ENCODE measurements around the gene CRKL. TPM values are rescaled to one million over a fixed set of nuclear protein-coding genes. Genes with fewer than 3 reads are reported as not detected.

The CRKL gene
- polyA plus RNA-seq, 1 of the 3 experiments (the other 2 are of a cell fraction): 9.6 TPM

DNA sequence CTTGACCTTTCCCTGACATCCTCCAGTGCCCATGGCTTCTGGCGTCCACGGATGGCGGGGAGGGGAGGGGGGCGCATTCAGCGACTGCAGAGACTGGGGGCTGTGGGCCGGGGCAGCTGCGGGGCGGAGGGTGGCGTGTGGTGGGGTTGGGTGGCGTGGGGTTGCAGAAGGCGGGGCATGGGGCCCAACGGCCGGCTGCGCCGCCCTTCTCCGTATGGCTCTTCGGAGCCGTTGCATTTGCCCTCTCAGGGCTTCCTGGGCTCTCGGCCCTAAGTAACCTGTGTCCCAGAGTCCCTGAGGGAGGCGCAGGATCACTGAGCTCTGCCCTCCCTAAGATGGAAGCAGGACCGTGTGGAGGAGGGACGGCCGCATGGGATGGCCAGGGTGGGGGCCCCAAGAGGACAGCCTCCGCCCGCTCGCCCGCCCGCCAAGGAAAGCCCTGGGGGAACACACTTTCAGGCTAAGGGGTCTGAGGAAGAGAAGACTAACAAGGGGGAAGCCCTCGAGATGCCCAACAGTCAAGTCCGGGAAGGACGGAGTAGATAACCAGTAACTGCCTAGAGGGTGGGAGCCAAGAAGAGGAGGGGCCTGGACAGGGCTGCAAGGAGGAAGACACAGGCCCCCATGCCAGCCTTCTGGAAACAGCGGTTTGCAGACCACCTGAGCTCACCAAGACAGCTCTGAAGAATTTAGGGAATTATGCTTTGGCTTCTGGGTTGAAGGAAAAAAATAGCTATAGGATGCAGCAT is 40.6 kb downstream of the CRKL start:
- peaks cover 0 to 2% of the 10 kb centered on the region in 2 experiments; a peak in 1 of 4 replicates for H3K4me1 ChIP-seq (ENCODE audit: control insufficient read depth in 1 of 2, insufficient read depth in 2 of 2, low read depth in 1 of 2, low read length in 1 of 2)
- H3K9ac ChIP-seq: no peak overlapping the region
- no peak overlapping the region for H3K4me3 ChIP-seq (ENCODE audit: low read depth in 2 of 2, low read length in 1 of 2)
- no peak overlapping the region for H3K27ac ChIP-seq (ENCODE audit: low read depth in 2 of 2, low read length in 1 of 2)
- peaks cover 6% of the 10 kb centered on the region for H3K79me2 ChIP-seq (ENCODE audit: insufficient read depth)
- peaks cover 4% of the 10 kb centered on the region for H3F3A ChIP-seq (replicated peaks; ENCODE audit: insufficient read depth)
- no peak overlapping the region for H3K4me2 ChIP-seq
- TF ChIP-seq SMC3 (IDR thresholded peaks at IDR 0.05; ENCODE audit: low read depth, low read length) (no peak), FOSL2 (IDR thresholded peaks at IDR 0.05; ENCODE audit: borderline replicate concordance, low read depth) (no peak), EP300 (IDR thresholded peaks at IDR 0.05; ENCODE audit: borderline replicate concordance in 1 of 2, low read depth in 1 of 2, low read length in 1 of 2) (no peak), GATA2 (CRISPR knock-in tag; IDR thresholded peaks at IDR 0.05) (no peak), YY1 (IDR thresholded peaks at IDR 0.05; ENCODE audit: low read depth) (no peak)
- TF ChIP-seq, protein P1, sequence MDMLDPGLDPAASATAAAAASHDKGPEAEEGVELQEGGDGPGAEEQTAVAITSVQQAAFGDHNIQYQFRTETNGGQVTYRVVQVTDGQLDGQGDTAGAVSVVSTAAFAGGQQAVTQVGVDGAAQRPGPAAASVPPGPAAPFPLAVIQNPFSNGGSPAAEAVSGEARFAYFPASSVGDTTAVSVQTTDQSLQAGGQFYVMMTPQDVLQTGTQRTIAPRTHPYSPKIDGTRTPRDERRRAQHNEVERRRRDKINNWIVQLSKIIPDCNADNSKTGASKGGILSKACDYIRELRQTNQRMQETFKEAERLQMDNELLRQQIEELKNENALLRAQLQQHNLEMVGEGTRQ (IDR thresholded peaks at IDR 0.05; ENCODE audit: borderline replicate concordance, low read depth, low read length): no peak
- TF ChIP-seq, protein P2, sequence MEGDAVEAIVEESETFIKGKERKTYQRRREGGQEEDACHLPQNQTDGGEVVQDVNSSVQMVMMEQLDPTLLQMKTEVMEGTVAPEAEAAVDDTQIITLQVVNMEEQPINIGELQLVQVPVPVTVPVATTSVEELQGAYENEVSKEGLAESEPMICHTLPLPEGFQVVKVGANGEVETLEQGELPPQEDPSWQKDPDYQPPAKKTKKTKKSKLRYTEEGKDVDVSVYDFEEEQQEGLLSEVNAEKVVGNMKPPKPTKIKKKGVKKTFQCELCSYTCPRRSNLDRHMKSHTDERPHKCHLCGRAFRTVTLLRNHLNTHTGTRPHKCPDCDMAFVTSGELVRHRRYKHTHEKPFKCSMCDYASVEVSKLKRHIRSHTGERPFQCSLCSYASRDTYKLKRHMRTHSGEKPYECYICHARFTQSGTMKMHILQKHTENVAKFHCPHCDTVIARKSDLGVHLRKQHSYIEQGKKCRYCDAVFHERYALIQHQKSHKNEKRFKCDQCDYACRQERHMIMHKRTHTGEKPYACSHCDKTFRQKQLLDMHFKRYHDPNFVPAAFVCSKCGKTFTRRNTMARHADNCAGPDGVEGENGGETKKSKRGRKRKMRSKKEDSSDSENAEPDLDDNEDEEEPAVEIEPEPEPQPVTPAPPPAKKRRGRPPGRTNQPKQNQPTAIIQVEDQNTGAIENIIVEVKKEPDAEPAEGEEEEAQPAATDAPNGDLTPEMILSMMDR (IDR thresholded peaks at IDR 0.05): no peak
- TF ChIP-seq, protein P3, sequence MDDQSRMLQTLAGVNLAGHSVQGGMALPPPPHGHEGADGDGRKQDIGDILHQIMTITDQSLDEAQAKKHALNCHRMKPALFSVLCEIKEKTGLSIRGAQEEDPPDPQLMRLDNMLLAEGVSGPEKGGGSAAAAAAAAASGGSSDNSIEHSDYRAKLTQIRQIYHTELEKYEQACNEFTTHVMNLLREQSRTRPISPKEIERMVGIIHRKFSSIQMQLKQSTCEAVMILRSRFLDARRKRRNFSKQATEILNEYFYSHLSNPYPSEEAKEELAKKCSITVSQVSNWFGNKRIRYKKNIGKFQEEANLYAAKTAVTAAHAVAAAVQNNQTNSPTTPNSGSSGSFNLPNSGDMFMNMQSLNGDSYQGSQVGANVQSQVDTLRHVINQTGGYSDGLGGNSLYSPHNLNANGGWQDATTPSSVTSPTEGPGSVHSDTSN (IDR thresholded peaks at IDR 0.05): no peak
- peaks cover 10 to 11% of the 10 kb centered on the region in 2 experiments for H3K36me3 ChIP-seq (replicated peaks in 1 of 2; ENCODE audit: control insufficient read depth in 1 of 2, insufficient read depth in 2 of 2, low read length in 1 of 2)
- H4K20me1 ChIP-seq (ENCODE audit: insufficient read depth): peaks cover 5% of the 10 kb centered on the region; the same call in 1 of the 2 replicates
- no peaks in the 10 kb centered on the region for H3K9me3 ChIP-seq
- H2AFZ ChIP-seq (ENCODE audit: low read depth): no peak overlapping the region
- CTCF ChIA-PET: interaction anchor here (0.6 to 2.3 kb wide), 7 partner anchors 10 to 154 kb away, joined by 3 to 6 read pairs (median 4); partner anchors contain the start of genes AIFM3 and LZTR1
- POLR2A ChIA-PET: interaction anchor here (2.4 kb wide), 1 partner anchor 57 kb away, joined by 5 read pairs; the partner anchor contains the start of gene P2RX6
- H3K27me3 ChIP-seq (ENCODE audit: insufficient read depth): no peaks in the 10 kb centered on the region
- peak; percentile 25 for DNase-seq
- WGBS (ENCODE audit: low lambda C conversion rate): 77% methylated on average over 26 of the region's 32 CpGs
- H3K9me2 ChIP-seq: no peaks in the 10 kb centered on the region

- Histone ChIP-seq H3K9ac (no peak overlapping the region), H3K9me2 (no peaks in the 10 kb centered on the region), H3K4me2 (no peak overlapping the region), H3K36me3 (replicated peaks in 1 of 2; ENCODE audit: control insufficient read depth in 1 of 2, insufficient read depth in 2 of 2, low read length in 1 of 2) (no peaks in the 10 kb centered on the region), H4K20me1 (ENCODE audit: insufficient read depth) (no peaks in the 10 kb centered on the region), H3K79me2 (ENCODE audit: insufficient read depth) (no peaks in the 10 kb centered on the region), H3K27me3 (ENCODE audit: insufficient read depth) (no peaks in the 10 kb centered on the region), H3K27ac (ENCODE audit: low read depth in 2 of 2, low read length in 1 of 2) (no peak overlapping the region), H3K4me3 (ENCODE audit: low read depth in 2 of 2, low read length in 1 of 2) (no peak overlapping the region), H2AFZ (ENCODE audit: low read depth) (no peak overlapping the region), H3F3A (replicated peaks; ENCODE audit: insufficient read depth) (no peaks in the 10 kb centered on the region), H3K4me1 (ENCODE audit: control insufficient read depth in 1 of 2, insufficient read depth in 2 of 2, low read depth in 1 of 2, low read length in 1 of 2) (peaks cover 0 to 12% of the 10 kb centered on the region in 2 experiments; a peak in 1 of 4 replicates), H3K9me3 (no peaks in the 10 kb centered on the region)
- POLR2A ChIA-PET: interaction anchor here (0.6 to 0.8 kb wide), 2 partner anchors 82 to 156 kb away, joined by 3 to 5 read pairs; no protein-coding TSS in a partner anchor
- CTCF ChIA-PET: interaction anchor here (2.0 to 7.0 kb wide), 3 partner anchors 14 to 74 kb away, joined by 5 to 44 read pairs (median 15); no protein-coding TSS in a partner anchor
- 94% methylated on average over 20 of the region's 20 CpGs for WGBS (ENCODE audit: low lambda C conversion rate)
- no peak for DNase-seq
- TF ChIP-seq, protein P4, sequence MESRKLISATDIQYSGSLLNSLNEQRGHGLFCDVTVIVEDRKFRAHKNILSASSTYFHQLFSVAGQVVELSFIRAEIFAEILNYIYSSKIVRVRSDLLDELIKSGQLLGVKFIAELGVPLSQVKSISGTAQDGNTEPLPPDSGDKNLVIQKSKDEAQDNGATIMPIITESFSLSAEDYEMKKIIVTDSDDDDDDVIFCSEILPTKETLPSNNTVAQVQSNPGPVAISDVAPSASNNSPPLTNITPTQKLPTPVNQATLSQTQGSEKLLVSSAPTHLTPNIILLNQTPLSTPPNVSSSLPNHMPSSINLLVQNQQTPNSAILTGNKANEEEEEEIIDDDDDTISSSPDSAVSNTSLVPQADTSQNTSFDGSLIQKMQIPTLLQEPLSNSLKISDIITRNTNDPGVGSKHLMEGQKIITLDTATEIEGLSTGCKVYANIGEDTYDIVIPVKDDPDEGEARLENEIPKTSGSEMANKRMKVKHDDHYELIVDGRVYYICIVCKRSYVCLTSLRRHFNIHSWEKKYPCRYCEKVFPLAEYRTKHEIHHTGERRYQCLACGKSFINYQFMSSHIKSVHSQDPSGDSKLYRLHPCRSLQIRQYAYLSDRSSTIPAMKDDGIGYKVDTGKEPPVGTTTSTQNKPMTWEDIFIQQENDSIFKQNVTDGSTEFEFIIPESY (IDR thresholded peaks at IDR 0.05; ENCODE audit: borderline replicate concordance, low read depth): no peak
- TF ChIP-seq TEAD4 (IDR thresholded peaks at IDR 0.05; ENCODE audit: borderline replicate concordance, insufficient read depth): no peak
- TF ChIP-seq POLR2AphosphoS5 (IDR thresholded peaks at IDR 0.05; ENCODE audit: low read depth, low read length): no peak
- TF ChIP-seq EP300 (IDR thresholded peaks at IDR 0.05; ENCODE audit: borderline replicate concordance in 1 of 2, low read depth in 1 of 2, low read length in 1 of 2): no peak
- no peak for TF ChIP-seq YY1 (IDR thresholded peaks at IDR 0.05; ENCODE audit: low read depth)
- no peak for TF ChIP-seq RAD21 (IDR thresholded peaks at IDR 0.05; ENCODE audit: low read length)
- TF ChIP-seq ELF1 (IDR thresholded peaks at IDR 0.05): no peak
- no peak for TF ChIP-seq NFIC (IDR thresholded peaks at IDR 0.05; ENCODE audit: borderline replicate concordance)
- TF ChIP-seq, protein P5, sequence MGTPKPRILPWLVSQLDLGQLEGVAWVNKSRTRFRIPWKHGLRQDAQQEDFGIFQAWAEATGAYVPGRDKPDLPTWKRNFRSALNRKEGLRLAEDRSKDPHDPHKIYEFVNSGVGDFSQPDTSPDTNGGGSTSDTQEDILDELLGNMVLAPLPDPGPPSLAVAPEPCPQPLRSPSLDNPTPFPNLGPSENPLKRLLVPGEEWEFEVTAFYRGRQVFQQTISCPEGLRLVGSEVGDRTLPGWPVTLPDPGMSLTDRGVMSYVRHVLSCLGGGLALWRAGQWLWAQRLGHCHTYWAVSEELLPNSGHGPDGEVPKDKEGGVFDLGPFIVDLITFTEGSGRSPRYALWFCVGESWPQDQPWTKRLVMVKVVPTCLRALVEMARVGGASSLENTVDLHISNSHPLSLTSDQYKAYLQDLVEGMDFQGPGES (IDR thresholded peaks at IDR 0.05; ENCODE audit: low read depth, low read length): no peak
- no peak for TF ChIP-seq JUND (IDR thresholded peaks at IDR 0.05)
Observed at GRCh38 chr22:20959578-20960461, 42.6 kb downstream of the CRKL start.
